BLaER1 treated with 17β-estradiol and CSF1 and Interleukin-3, amounts not matched to agents 10 nM and 100 nM (cell line): ENCODE measurements around the gene FAM135A.

Experiments
- H3K27ac ChIP-seq, 11 experiments: shearing (Covaris generic); formaldehyde crosslinking; 2 replicates each; pipeline ENCODE4 v1.8.1; 2022
- H3K27me3 ChIP-seq, 11 experiments: shearing (Covaris generic); formaldehyde crosslinking; 2 replicates each; pipeline ENCODE4 v1.8.1; 2022
- H3K36me3 ChIP-seq, 11 experiments: shearing (Covaris generic); formaldehyde crosslinking; 2 replicates each; pipeline ENCODE4 v1.8.1; 2022
- H3K4me1 ChIP-seq, 10 experiments: shearing (Covaris generic); formaldehyde crosslinking; 2 replicates each; pipeline ENCODE4 v1.8.1; 2022
- H3K4me2 ChIP-seq, 11 experiments: shearing (Covaris generic); formaldehyde crosslinking; 2 replicates each; pipeline ENCODE4 v1.8.1; 2022
- H3K4me3 ChIP-seq, 10 experiments: shearing (Covaris generic); formaldehyde crosslinking; 2 replicates each; pipeline ENCODE4 v1.8.1; 2022
- H3K9ac ChIP-seq, 11 experiments: shearing (Covaris generic); formaldehyde crosslinking; 2 replicates each; pipeline ENCODE4 v1.8.1; 2022
- H3K9me3 ChIP-seq, 11 experiments: shearing (Covaris generic); formaldehyde crosslinking; replicated peaks in 1 of 11; 2 replicates each; pipeline ENCODE4 v1.8.1; 2022
- H4K20me1 ChIP-seq, 11 experiments: shearing (Covaris generic); formaldehyde crosslinking; 2 replicates each; pipeline ENCODE4 v1.8.1; 2022
- Cebpa-rat ChIP-seq, 11 experiments: shearing (Covaris generic); IDR thresholded peaks; 2 replicates each; pipeline ENCODE4 v1.8.1; 2022

Gene FAM135A

DNA sequence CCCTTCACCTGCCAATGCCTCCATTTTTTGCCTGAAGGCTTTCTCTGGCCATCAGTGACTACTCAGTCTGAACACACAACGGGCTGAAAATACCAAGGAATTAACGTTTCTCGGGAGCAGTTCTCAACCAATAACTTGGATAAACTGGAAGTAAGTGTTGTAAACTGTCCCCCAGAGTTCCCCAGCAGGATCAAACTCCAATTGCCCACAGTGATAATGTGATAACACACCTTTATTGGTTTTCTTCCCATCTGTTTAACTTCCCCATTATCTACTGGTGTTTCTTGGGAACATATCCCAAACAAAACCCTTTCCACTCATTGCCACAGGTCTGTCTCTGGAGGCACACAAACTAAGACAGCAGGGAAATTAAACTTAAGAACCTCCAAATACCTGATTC lies 21.8 kb upstream of the FAM135A start:
- no peak overlapping the region for H3K4me3 ChIP-seq
- H3K9ac ChIP-seq, result no peak overlapping the region
- peaks cover 0 to 12% (median 0%) of the 10 kb centered on the region in 11 experiments; a peak in 5 of 22 replicates for H3K9me3 ChIP-seq
- H4K20me1 ChIP-seq, result no peaks in the 10 kb centered on the region
- H3K4me2 ChIP-seq, result peak overlapping the region in 1 of 11 experiments; percentile 20; a peak in 1 of 22 replicates
- H3K27ac ChIP-seq, result no peak overlapping the region
- TF ChIP-seq Cebpa-rat (IDR thresholded peaks at IDR 0.05), result no peak
- H3K36me3 ChIP-seq, result no peaks in the 10 kb centered on the region
- peaks cover 0 to 31% (median 5%) of the 10 kb centered on the region in 10 experiments; a peak in 11 of 20 replicates for H3K4me1 ChIP-seq
- H3K27me3 ChIP-seq, result no peaks in the 10 kb centered on the region

DNA sequence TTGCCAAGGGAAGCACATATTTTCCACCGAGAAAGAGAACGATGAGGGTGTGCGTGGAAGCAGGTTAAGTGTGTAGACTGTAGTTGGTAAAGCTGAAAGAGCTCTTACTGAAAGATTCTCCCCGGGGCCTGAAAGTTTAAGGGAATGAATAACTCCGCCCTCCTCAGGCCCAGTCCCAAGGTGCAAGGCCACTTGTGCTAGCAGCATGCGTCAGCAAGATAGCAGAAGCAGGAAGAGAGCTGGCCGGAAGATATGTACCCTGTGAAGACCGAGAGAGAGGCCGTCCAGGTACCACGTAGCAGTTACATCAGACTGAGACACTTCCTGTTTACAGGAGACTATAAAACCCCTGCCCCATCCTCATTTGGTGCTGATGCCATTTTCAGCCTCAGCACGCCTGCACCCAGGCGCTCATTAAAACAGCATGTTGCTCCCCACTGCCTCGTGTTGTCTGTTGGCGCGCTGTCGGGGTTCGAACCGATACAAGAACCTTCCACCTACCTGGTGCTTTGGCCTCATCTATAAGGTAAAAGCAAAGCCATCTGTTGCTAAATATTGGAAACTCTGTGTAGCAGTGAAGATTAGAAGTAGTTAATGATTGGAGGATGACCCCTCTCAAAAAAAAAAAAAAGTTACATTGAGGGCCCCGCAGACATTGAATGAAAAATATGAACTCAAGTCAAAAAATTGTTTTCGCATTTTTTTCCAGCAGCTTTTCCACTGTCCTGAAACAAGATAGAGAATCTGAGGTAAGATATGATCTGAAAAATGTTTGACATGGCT lies 18.6 kb upstream of the FAM135A start:
- H3K27me3 ChIP-seq, result no peaks in the 10 kb centered on the region
- H3K36me3 ChIP-seq, result no peaks in the 10 kb centered on the region
- no peak overlapping the region for H3K4me3 ChIP-seq
- H3K9ac ChIP-seq, result no peak overlapping the region
- peak overlapping the region in 3 of 11 experiments; percentile 20 to 88 (median 59); a peak in 4 of 22 replicates for H3K4me2 ChIP-seq
- peaks cover 8 to 59% (median 22%) of the 10 kb centered on the region in 10 experiments; a peak in 19 of 20 replicates for H3K4me1 ChIP-seq
- no peak for TF ChIP-seq Cebpa-rat (IDR thresholded peaks at IDR 0.05)
- H4K20me1 ChIP-seq, result no peaks in the 10 kb centered on the region
- H3K9me3 ChIP-seq, result peaks cover 0 to 12% (median 0%) of the 10 kb centered on the region in 11 experiments; a peak in 5 of 22 replicates
- H3K27ac ChIP-seq, result no peak overlapping the region

DNA sequence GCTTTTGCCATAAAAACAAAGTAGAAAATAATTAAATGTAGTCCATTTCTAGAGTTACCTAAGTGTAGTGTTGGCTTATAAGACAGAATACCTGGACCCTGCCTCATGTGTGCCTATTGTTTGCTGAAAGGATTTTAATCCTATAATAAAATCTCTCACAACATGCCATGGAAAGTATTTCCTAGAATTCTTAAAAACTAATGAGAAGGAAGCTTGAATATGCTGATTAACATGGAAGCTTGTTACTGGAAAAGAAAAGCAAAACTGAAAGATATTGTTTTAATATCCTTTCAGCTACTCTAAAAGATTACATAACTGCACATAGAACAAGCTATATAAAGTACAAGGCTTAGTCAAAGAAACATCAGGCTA lies 18.0 kb upstream of the FAM135A start:
- Histone ChIP-seq H3K27ac (no peak overlapping the region), H3K4me3 (no peak overlapping the region), H3K4me1 (peaks cover 8 to 65% (median 22%) of the 10 kb centered on the region in 10 experiments; a peak in 19 of 20 replicates), H3K9me3 (peaks cover 0 to 12% (median 0%) of the 10 kb centered on the region in 11 experiments; a peak in 5 of 22 replicates), H3K4me2 (peak overlapping the region in 3 of 11 experiments; percentile 20 to 88 (median 59); a peak in 4 of 22 replicates), H3K27me3 (no peaks in the 10 kb centered on the region), H3K9ac (no peak overlapping the region), H4K20me1 (no peaks in the 10 kb centered on the region), H3K36me3 (no peaks in the 10 kb centered on the region)
- TF ChIP-seq Cebpa-rat (IDR thresholded peaks at IDR 0.05), result no peak

DNA sequence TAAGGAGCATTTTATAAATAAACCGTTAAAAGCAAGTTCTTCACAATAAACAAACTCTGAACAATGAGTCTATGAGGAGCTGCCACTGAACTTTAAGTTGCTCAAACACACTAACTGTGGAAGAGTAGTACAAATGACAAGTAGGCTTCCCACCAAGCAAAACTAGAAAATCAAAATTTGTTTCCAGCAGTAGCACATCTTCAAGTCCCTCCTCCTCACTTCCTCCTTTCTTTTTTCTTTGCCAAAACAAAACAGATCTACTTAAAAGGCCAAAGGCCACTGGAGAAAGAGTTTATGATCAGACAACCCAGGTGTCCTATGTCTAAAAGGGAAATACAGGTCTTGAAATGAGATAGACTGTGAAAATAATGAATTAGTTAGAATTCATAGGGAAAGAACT lies 17.1 kb upstream of the FAM135A start:
- Histone ChIP-seq H3K27ac (peak overlapping the region in 8 of 11 experiments; percentile 20 to 84 (median 60); a peak in 13 of 22 replicates), H3K4me1 (peaks cover 8 to 69% (median 22%) of the 10 kb centered on the region in 10 experiments; a peak in 19 of 20 replicates), H4K20me1 (no peaks in the 10 kb centered on the region), H3K4me3 (no peak overlapping the region), H3K4me2 (peak overlapping the region in 5 of 11 experiments; percentile 47 to 88 (median 59); a peak in 10 of 22 replicates), H3K27me3 (no peaks in the 10 kb centered on the region), H3K9ac (peak overlapping the region in 3 of 11 experiments; percentile 50 to 60 (median 56); a peak in 5 of 22 replicates), H3K9me3 (peaks cover 0 to 12% (median 0%) of the 10 kb centered on the region in 11 experiments; a peak in 5 of 22 replicates), H3K36me3 (no peaks in the 10 kb centered on the region)
- no peak for TF ChIP-seq Cebpa-rat (IDR thresholded peaks at IDR 0.05)

DNA sequence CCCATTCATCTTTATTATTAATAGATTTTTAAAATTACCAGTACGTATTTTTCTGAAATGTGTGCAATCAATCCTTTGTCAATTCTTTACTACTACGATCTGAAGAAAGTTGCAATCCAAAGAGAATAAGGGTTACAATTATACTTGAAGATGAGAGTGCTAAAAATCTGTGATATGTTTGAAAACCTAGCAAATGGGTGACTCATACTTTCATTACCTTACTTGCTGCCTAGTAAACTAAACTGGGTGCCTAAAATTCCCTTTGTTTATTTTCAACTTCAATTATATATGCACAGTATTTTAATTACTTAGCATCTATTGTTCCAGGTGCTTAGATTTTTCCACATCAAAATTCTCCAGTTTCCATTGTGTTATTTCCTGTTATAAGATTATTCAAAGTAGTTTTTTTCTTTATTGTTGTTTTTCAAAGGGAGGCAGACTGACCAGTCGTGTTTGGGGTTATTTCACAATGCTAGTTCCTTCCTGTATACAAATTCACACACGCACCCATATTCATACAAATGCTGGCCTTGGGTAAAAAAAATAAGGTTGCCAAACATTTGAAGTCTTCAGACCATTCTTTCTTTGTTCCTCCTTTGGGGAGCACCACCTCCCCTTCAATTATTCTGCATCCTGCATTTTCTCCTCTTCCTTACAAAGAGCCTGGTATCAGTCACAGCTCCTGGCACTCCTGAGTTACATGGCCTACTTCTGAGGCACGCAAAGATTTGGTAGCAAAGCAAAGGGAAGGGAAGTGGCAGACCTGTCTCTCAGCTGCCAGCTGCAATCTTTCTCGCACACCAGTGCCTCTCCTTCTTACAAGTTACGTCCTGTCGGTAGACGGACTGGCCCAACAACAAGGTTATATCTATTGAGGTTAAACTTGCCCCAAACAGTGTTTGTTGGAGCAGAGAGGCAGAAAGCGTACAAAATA lies 16.2 kb upstream of the FAM135A start:
- TF ChIP-seq Cebpa-rat (IDR thresholded peaks at IDR 0.05), result peak in 1 of 11 experiments; percentile 30; a peak in 1 of 22 replicates
- H3K27ac ChIP-seq, result peak overlapping the region; percentile 8 to 84 (median 55); a peak in 14 of 22 replicates
- H3K27me3 ChIP-seq, result no peaks in the 10 kb centered on the region
- no peaks in the 10 kb centered on the region for H4K20me1 ChIP-seq
- no peaks in the 10 kb centered on the region for H3K36me3 ChIP-seq
- peak overlapping the region in 5 of 11 experiments; percentile 49 to 64 (median 60); a peak in 8 of 22 replicates for H3K9ac ChIP-seq
- H3K4me3 ChIP-seq, result peak overlapping the region in 1 of 10 experiments; percentile 4; a peak in 1 of 20 replicates
- H3K4me2 ChIP-seq, result peak overlapping the region; percentile 12 to 88 (median 57); a peak in 17 of 22 replicates
- H3K4me1 ChIP-seq, result peaks cover 8 to 63% (median 22%) of the 10 kb centered on the region in 10 experiments; a peak in 19 of 20 replicates
- H3K9me3 ChIP-seq, result peaks cover 0 to 12% (median 0%) of the 10 kb centered on the region in 11 experiments; a peak in 5 of 22 replicates

DNA sequence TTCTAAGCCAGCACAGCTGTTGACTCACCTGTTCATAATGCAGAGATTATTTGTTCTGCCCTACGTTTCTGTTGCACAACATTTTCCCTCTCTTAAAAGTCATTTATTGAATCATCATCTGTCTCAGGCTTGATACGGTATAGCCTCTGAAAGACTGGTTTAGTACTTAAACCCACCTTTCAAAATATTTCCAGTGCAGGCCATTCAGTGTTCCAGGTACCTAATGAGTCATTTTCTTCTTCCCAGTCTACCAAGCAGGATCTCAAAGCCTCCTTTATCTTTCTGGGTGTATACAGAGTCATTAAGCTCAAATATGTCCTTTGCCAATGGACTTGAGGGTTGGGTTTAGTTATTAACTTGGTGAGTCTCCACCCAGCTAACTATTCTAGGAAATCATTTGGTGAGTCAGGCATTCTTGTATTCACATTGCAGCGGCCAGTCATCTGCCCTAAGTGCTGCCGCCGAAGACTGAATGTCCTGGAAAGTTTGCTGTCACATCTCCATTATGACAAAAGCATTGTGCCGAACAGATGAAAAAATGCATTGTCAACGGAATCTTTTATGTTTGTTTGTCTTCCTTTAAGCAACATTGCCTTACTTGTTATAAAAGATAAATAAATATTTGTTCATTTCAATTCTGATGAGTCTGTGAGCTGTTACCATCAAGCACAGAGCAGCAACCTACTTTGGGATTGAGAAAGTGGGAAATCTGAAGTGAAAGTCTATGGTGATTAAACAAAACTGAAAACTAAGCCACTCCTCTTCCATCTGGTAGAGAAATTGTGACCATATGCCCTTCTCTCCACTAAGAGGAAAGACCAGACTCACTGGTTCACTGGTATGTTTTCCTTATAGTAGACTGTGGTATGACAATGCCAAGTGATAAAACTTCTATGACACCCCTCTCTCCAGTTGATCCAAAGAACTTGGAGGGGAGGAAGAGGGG lies 14.3 kb upstream of the FAM135A start:
- Histone ChIP-seq H3K36me3 (no peaks in the 10 kb centered on the region), H3K9me3 (peaks cover 0 to under 1% (median 0%) of the 10 kb centered on the region in 11 experiments; a peak in 4 of 22 replicates), H3K27me3 (no peaks in the 10 kb centered on the region), H3K4me2 (peak overlapping the region in 3 of 11 experiments; percentile 59 to 88 (median 76); a peak in 6 of 22 replicates), H3K27ac (peak overlapping the region in 3 of 11 experiments; percentile 54 to 84 (median 84); a peak in 6 of 22 replicates), H4K20me1 (no peaks in the 10 kb centered on the region), H3K9ac (peak overlapping the region in 2 of 11 experiments; percentile 13 to 22; a peak in 1 of 22 replicates), H3K4me3 (peak overlapping the region in 1 of 10 experiments; percentile 15; a peak in 1 of 20 replicates), H3K4me1 (peaks cover 8 to 62% (median 22%) of the 10 kb centered on the region in 10 experiments; a peak in 19 of 20 replicates)
- no peak for TF ChIP-seq Cebpa-rat (IDR thresholded peaks at IDR 0.05)

DNA sequence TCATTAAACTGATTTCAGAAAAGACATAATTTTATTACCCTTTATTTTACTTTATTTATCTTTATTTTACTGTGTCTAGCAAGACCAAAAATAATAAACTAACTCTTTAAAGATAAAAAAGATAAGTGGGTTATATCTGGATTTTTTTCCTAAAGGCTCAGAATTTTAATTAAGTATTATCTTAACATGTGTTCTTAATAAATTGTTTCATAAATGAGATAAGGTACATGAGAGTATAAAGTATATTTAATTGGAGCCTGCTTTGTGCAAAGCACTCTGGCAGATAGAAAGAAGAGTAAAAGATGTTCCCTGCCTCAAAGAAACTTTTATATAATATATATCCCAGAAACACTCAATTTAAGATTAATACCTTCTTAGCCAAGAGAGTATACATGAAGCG lies 8.7 kb upstream of the FAM135A start:
- Histone ChIP-seq H3K9me3 (no peaks in the 10 kb centered on the region), H3K9ac (no peak overlapping the region), H3K36me3 (no peaks in the 10 kb centered on the region), H3K27me3 (no peaks in the 10 kb centered on the region), H3K27ac (no peak overlapping the region), H3K4me2 (no peak overlapping the region), H3K4me3 (no peak overlapping the region), H4K20me1 (no peaks in the 10 kb centered on the region), H3K4me1 (peaks cover 0 to 35% (median 0%) of the 10 kb centered on the region in 10 experiments; a peak in 7 of 20 replicates)
- no peak for TF ChIP-seq Cebpa-rat (IDR thresholded peaks at IDR 0.05)
